MG63 (cell line): ENCODE results near the gene PARK7. TPM values are rescaled to one million over a fixed set of nuclear protein-coding genes. Genes with fewer than 3 reads are reported as not detected.
"Not testable (repeated sequence)": the region's sequence is repeated elsewhere in the genome, so short reads cannot be mapped to it uniquely, and the experiment has no call there.

Experiments
- DNase-seq: peaks from one replicate; pipeline ENCODE4 v3.0.0-alpha.2; 2020
- H3K27me3 ChIP-seq: fragments of 250-450 bp; sonication (Bioruptor Pico); 2 replicates; pipeline ENCODE4 v1.5.1; 2020; ENCODE audit warnings: mild to moderate bottlenecking, moderate library complexity
- H3K36me3 ChIP-seq: fragments of 250-450 bp; sonication (Bioruptor Pico); 2 replicates; pipeline ENCODE4 v1.5.1; 2020; ENCODE audit warnings: mild to moderate bottlenecking, moderate library complexity
- H3K4me3 ChIP-seq: fragments of 250-450 bp; sonication (Bioruptor Pico); 2 replicates; pipeline ENCODE4 v1.5.1; 2020; ENCODE audit warnings: mild to moderate bottlenecking, moderate library complexity
- H3K9me3 ChIP-seq: fragments of 250-450 bp; sonication (Bioruptor Pico); 2 replicates; pipeline ENCODE4 v1.5.1; 2020; ENCODE audit warnings: mild to moderate bottlenecking, moderate library complexity
- total RNA-seq: library from RNA; depleted of rRNA; stranded (reverse); fragments of >200 nt; shearing (Covaris generic); gene quantifications from 2 replicates; pipeline ENCODE4 v1.2.3, GENCODE V29; 2014; ENCODE audit warnings: low replicate concordance

Gene PARK7
- total RNA-seq, 1 experiment from 2014 or later = 398 TPM

DNA sequence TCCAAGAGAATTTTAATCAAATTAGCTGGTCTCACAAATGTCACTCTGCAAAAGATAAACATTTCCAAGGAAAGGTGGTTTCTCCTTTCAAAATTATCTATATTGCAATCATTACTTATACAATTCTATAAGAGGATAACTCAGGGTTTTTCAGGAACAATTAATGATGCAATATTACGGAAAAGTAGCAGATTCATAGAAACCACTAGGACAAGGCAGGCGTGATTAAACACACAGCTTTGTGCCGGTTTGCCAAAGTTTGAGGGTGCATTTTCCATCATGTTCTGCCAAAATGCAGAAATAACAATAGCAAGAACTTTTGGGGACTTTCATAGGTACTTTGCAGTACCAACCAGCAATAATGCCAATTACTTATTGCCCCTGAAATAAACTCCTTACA lies 21.5 kb upstream of the PARK7 start:
- Histone ChIP-seq H3K27me3 (peaks cover 5% of the 10 kb centered on the region; the same call in 1 of the 2 replicates), H3K9me3 (no peaks in the 10 kb centered on the region), H3K4me3 (no peak overlapping the region), H3K36me3 (no peaks in the 10 kb centered on the region)
- DNase-seq = no peak

DNA sequence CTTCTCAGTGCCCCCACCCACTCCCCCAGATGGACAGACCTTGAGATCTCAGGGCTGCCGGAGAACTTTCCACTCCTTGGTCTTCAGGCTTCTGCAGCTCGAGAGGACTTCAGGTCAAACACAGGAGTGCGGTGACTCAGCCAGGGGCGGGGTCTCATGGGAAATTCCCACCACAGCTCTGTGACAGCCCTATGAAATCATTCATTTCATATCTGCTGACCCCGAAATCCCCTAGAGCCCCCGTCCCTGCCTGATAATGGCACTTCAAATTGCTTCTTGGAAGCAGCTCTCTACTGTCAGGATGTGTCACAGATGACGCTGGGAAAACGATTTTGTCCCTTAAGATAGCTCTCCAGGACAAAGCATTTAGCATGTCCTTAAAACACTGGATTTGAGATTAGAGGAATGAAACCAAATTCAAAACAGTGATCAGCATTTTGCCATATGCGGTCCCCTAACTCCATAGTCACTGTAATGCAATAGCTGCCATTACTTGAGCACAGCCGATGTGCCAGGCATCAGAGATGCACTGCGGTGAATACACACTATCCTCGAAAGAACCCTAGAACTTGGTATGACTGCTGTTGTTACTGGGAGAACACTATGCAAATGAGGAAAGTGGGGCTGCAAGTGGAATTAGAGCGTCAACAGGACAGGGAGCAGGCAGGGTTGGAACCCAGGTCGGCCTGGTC lies 20.6 kb upstream of the PARK7 start, which contains the start of gene TNFRSF9:
Gene TNFRSF9, minus strand, starts transcription at position 95 of the 692 bp plus-strand sequence. CDS start 845 bp downstream, outside the sequence.
- no peaks in the 10 kb centered on the region for H3K36me3 ChIP-seq
- no peaks in the 10 kb centered on the region for H3K9me3 ChIP-seq
- H3K27me3 ChIP-seq = peaks cover 5% of the 10 kb centered on the region; the same call in 1 of the 2 replicates
- H3K4me3 ChIP-seq = no peak within 1 kb of the TSS
- peak; percentile 53 for DNase-seq

DNA sequence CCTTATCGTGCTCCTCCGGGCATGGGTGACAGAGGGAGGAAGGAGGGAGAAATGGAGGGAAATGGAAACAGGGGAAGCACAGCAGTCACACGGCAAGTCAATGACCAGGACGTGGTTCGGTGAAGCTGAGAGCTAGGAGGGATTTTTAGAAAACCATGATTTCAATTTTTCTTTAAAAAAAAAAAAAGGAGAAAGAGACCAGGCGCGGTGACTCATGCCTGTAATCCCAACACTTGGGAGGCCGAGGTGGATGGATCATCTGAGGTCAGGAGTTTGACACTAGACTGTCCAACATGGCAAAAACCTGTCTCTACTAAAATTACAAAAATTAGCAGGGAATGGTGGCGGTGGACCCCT lies 20.1 kb upstream of the PARK7 start:
- peak; percentile 46 for DNase-seq
- H3K27me3 ChIP-seq = peaks cover 5% of the 10 kb centered on the region; the same call in 1 of the 2 replicates
- H3K36me3 ChIP-seq = no peaks in the 10 kb centered on the region
- no peak overlapping the region for H3K4me3 ChIP-seq
- no peaks in the 10 kb centered on the region for H3K9me3 ChIP-seq

DNA sequence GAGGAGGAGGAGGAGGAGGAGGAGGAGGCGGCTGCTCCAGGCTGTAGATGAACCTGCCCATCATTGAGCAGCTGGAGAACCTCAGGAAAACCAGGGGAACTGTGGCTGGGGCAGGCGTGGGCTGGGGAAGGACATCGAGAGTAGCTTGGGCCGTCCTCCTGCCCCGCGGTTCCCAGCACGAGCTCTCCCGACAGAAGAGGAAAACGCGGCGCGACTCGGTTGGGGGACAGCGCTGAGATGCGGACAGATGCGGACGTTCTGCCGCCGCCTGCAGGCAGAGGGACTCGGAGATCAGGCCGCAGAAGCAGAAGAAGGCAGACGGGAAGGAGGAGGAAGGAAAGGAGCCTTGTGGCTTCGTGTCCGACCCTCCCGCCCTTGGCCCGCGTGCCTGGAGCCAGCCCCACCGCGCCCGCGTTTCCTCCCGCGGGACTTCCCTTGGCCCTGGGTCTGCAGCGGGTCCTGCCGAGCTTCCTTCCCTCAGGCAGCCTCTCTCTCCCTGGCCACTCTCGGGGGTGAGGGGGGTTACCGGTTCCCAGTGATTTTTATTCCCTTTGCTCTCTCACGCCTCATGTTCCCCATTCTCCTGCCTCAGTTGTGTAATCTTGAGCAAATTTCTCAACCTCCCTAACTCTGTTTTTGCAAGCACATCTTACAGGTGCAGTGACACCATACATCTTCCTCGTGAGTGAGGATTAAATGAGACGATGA lies 19.1 kb upstream of the PARK7 start:
- H3K27me3 ChIP-seq = peaks cover 3% of the 10 kb centered on the region; the same call in 1 of the 2 replicates
- H3K4me3 ChIP-seq = no peak overlapping the region
- no peaks in the 10 kb centered on the region for H3K36me3 ChIP-seq
- no peaks in the 10 kb centered on the region for H3K9me3 ChIP-seq
- peak; percentile 31 for DNase-seq

DNA sequence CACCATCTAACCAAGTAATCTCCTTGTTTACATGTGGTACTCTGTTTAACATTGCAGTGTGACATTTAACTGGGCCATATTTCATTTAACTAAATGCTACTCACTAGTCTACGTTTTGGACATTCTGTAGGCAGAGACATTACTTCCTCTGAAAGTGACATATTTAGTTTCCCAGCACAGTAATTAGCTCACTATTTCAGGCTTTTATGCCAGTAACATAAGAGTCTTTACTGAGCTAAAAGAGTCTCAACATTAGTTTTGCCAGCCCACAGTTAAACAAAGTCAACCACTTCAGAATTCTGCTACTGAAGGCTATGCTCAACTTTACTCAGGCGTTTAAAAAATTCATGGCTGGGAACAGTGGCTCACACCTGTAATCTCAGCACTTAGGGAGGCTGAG lies 18.3 kb upstream of the PARK7 start:
- DNase-seq = no peak
- H3K9me3 ChIP-seq = no peaks in the 10 kb centered on the region
- no peaks in the 10 kb centered on the region for H3K27me3 ChIP-seq
- no peaks in the 10 kb centered on the region for H3K36me3 ChIP-seq
- no peak overlapping the region for H3K4me3 ChIP-seq

DNA sequence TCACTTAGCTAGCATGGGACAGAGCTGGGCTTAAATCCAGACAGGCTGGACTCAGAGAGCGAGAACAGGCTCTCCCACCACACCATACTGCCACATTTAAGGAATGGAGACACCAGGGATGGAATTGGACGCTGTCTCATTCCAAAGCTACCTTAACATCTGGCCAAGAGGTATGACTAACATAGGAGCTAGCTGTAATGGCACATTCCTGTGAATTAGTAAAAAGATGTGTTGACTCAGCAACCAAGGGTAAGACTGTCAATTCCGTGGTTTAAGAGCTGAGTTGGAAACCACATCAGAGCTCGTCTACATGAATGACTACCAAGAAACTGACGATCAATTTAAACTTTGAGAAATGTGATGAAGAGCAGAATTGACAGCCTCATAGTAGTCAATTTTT lies 12.6 kb upstream of the PARK7 start:
- Histone ChIP-seq H3K36me3 (no peaks in the 10 kb centered on the region), H3K9me3 (no peaks in the 10 kb centered on the region), H3K4me3 (no peak overlapping the region), H3K27me3 (no peaks in the 10 kb centered on the region)
- DNase-seq = peak; percentile 61

DNA sequence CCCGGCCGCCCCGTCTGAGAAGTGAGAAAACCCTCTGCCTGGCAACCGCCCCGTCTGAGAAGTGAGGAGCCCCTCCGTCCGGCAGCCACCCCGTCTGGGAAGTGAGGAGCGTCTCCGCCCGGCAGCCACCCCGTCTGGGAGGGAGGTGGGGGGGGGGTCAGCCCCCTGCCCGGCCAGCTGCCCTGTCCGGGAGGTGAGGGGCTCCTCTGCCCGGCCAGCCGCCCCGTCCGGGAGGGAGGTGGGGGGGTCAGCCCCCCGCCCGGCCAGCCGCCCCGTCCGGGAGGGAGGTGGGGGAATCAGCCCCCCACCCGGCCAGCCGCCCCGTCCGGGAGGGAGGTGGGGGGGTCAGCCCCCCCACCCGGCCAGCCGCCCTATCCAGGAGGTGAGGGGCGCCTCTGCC lies 8.7 kb upstream of the PARK7 start:
- not testable (repeated sequence) for H3K36me3 ChIP-seq, H3K27me3 ChIP-seq, H3K4me3 ChIP-seq, H3K9me3 ChIP-seq, DNase-seq

DNA sequence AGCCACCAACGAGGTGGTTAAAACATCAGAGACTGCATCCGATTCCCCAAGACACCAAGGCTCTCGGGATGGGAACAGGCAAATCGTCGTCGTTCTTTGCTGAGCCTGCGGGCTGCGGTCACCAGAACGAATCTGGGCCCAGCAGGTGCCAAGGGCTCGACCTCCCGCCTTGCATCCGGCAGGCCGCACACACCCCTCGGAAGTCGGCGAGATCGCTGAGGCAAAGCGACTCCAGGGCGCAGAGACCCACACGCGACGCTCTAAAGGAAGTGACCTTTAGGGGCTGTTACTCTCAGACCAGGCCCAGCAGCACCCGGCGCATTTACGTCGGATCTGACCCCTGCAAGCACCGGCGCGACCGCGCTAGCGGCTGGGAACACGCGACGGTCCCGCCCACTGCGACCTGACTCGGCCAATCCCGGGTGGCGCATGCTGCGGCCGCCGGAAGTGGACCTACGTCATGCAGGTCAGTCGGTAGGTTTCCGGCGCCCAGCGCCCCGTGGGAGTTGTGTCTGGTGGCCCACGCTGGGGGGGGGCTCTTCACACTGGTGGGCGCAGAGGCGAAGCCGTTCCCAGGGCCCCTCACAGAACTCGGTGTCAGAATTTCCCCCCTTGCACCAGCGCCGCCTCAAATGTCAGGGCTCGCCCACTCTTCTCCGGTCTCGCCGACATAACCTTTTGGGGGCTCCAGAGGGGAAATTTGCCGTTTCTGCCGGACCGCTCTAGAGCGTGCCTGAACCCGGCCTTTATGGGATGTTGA lies 7.5 kb upstream of the PARK7 start:
- peak overlapping the region; percentile 70 for H3K4me3 ChIP-seq
- DNase-seq = peak; percentile 97
- no peaks in the 10 kb centered on the region for H3K9me3 ChIP-seq
- no peaks in the 10 kb centered on the region for H3K36me3 ChIP-seq
- H3K27me3 ChIP-seq = no peaks in the 10 kb centered on the region

DNA sequence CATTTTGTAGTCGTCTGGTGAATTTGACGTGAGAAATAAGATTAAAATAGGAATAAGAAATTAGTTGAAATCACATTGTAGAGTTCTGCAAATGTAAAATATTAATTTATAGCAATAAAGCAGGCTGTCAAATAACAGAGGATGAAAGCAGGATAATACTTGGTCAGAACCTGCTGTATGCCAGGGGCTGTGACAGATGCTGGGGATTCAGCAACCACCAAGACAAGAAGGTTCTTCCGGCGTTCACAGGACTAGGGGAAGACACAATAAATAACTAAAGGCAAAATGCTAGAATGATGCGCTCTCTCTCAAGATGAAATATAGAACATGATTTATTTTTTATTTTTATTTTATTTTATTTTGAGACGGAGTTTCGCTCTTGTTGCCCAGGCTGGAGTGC lies 6.8 kb upstream of the PARK7 start:
- H3K9me3 ChIP-seq = no peaks in the 10 kb centered on the region
- peak overlapping the region; percentile 70 for H3K4me3 ChIP-seq
- no peaks in the 10 kb centered on the region for H3K27me3 ChIP-seq
- no peaks in the 10 kb centered on the region for H3K36me3 ChIP-seq
- DNase-seq = no peak

DNA sequence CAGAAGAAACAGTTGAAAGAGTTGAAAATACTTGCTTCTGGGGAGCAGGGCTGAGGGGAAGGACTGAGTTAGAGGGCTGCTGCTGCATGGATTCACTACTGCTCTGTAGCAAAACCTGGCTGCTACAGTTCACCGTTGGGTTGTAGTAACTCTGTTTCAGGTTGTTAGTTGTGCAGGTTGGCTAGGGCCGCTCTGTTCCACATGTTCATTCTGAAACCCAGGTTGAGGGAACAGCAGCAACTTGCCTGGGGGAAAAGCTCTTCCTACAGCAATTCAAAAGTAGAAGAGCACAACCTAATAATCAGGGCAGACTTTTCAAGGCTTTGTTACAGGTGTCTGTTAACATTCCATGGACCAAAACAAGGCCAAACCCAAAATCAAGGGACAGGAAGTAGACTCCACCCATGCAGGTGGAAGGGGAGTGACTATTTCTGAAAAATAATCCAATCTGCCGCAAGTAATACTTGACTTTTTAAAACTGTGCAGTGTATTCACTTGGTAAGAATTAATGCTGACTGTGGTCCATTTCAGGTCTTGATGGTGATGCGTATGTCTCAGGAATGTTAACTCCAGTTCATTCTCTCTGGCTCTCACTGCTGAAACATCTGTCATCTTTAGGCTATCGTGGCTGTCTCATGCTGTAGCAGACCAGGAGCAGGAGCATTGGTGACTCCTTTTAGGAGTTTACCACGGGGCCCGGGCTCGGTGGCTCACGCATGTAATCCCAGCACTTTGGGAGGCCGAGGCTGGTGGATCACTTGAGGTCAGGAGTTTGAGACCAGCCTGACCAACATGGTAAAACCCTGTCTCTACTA lies 5.1 kb upstream of the PARK7 start:
- Histone ChIP-seq H3K9me3 (no peaks in the 10 kb centered on the region), H3K4me3 (no peak overlapping the region), H3K36me3 (no peaks in the 10 kb centered on the region), H3K27me3 (no peaks in the 10 kb centered on the region; the same call in 1 of the 2 replicates)
- peak; percentile 39 for DNase-seq

DNA sequence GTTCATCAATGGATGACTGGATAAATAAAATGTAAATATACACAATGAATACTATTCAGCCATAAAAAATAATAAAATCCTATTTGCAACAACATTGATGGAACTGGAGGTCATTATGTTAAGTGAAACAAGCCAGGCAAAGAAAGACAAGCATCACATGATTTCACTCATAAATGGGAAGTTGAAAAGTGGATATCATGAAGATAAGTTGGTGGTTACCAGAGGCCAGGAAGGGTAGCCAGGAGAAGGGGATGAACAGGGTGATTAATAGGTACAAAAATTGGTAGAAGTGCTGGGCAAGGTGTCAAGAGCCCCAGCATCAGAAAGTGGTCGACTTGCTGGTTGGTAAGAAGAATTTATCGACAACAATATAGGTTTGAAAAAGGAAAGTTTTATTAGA lies 1.3 kb upstream of the PARK7 start:
- DNase-seq = no peak
- H3K9me3 ChIP-seq = no peaks in the 10 kb centered on the region
- peaks cover 22% of the 10 kb centered on the region for H3K36me3 ChIP-seq
- H3K4me3 ChIP-seq = peak overlapping the region; percentile 67
- no peaks in the 10 kb centered on the region; the same call in 1 of the 2 replicates for H3K27me3 ChIP-seq

DNA sequence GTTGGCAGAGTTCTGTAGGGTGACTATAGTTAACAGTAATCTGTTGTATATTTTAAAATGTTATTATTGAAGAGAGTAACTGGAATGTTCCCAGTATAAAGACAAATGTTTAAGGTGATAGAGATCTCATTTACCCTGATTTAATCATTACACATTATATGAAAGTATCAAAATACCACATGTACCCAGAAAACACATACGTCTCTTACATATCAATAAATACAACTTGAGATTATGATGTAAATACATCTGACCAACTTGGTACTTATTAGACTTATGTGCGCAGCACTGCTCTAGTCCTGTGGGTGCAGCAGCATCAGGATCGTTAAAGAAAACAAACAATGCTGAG lies 670 bp upstream of the PARK7 start:
- no peak for DNase-seq
- no peaks in the 10 kb centered on the region; the same call in 1 of the 2 replicates for H3K27me3 ChIP-seq
- no peaks in the 10 kb centered on the region for H3K9me3 ChIP-seq
- H3K4me3 ChIP-seq = peak overlapping the region; percentile 67
- peaks cover 29% of the 10 kb centered on the region for H3K36me3 ChIP-seq

DNA sequence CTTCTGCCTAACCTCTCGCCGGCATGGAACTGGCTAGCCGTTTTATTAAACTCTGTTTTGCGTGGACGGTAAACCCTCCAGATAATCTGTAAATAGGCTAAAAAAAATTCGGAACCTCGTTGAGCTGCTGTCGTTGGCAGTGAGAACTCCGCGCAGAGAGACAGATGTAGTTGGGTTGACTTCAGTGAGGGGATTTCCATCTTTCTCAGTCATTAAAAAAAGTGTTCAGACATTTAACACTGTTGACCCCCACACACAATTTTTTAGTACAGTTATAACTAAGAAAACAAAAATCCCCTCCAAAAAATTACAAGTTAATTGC lies 464 bp downstream of the PARK7 start:
- H3K36me3 ChIP-seq = peaks cover 40% of the 10 kb centered on the region
- H3K27me3 ChIP-seq = no peaks in the 10 kb centered on the region; the same call in 1 of the 2 replicates
- H3K9me3 ChIP-seq = no peaks in the 10 kb centered on the region
- peak overlapping the region; percentile 67 for H3K4me3 ChIP-seq
- DNase-seq = no peak

DNA sequence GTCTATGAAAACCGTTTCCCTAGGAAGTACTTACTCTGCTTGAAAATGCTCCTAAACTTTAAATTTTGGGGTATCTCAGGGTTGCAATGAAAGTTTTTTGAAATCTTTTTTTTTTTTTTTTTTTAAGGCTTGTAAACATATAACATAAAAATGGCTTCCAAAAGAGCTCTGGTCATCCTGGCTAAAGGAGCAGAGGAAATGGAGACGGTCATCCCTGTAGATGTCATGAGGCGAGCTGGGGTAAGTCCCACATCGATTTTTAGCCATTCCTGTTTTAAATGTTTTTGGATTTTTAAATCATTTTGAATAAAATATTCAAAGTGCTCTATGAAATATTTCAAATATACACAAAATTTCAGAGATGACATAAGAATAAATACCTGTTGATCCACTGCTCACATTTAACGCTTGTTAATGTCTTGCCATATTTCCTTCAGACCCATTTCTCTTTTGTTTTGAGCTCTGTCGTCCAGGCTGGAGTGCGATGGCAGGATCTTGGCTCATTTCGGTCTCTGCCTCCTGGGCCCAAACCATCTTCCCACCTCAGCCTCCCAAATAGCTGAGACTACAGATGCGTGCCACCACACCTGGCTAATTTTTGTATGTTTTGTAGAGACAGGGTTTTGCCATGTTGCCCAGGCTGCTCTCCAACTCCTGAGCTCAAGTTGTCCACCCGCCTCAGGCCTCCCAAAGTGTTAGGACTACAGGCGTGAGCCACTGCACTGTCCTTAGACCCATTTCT lies 1.3 kb downstream of the PARK7 start:
- Histone ChIP-seq H3K27me3 (no peaks in the 10 kb centered on the region; the same call in 1 of the 2 replicates), H3K9me3 (no peaks in the 10 kb centered on the region), H3K36me3 (peaks cover 48% of the 10 kb centered on the region), H3K4me3 (peak overlapping the region; percentile 67)
- no peak for DNase-seq

DNA sequence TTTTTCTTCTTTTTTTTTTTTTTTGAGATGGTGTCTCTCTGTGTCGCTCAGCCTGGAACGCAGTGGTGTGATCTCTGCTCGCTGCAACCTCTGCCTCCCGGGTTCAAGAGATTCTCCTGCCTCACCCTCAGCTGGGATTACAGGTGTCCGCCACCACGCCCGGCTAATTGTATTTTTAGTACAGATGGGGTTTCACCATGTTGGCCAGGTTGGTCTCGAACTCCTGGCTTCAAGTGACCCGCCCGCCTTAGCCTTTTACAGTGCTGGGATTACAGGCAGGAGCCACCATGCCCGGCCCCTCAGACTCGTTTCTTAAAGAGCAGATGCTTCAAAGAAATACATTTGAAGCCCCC lies 1.8 kb downstream of the PARK7 start:
- peaks cover 52% of the 10 kb centered on the region for H3K36me3 ChIP-seq
- DNase-seq, H3K9me3 ChIP-seq, H3K27me3 ChIP-seq, H3K4me3 ChIP-seq: not testable (repeated sequence)

DNA sequence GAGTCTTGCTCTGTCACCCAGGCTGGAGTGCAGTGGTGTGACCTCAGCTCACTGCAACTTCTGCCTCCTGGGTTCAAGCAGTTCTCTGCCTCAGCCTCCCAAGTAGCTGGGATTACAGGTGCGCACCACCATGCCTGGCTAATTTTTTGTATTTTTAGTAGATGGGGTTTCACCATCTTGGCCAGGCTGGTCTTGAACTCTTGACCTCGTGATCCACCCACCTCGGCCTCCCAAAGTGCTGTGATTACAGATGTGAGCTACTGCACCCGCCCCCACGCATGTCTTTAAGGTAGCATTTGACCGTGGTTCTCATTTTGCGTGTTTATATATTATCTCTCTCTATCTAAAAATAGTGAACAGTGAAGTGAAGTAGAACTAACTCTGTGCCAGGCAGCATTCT lies 2.3 kb downstream of the PARK7 start:
- not testable (repeated sequence) for DNase-seq, H3K4me3 ChIP-seq, H3K27me3 ChIP-seq, H3K9me3 ChIP-seq
- peaks cover 57% of the 10 kb centered on the region for H3K36me3 ChIP-seq
